ENCODE measurements around the gene RYR3.

DNA sequence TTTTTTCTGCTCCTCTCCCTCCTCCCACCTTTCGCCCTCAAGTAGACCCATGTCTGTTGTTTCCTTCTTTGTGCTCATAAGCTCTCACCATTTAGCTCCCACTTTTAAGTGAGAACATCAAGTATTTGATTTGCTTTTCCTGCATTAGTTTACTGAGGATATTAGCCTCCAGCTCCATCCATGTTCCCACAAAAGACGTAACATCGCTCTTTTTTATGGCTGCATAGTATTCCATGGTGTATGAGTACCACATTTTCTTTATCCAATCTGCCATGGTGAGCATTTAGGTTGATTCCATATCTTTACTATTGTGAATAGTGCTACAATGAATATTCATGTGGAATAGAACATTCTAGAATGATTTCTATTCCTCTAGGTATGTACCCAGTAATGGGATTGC, 178.6 kb downstream of the RYR3 start:
- TF ChIP-seq, protein P1, sequence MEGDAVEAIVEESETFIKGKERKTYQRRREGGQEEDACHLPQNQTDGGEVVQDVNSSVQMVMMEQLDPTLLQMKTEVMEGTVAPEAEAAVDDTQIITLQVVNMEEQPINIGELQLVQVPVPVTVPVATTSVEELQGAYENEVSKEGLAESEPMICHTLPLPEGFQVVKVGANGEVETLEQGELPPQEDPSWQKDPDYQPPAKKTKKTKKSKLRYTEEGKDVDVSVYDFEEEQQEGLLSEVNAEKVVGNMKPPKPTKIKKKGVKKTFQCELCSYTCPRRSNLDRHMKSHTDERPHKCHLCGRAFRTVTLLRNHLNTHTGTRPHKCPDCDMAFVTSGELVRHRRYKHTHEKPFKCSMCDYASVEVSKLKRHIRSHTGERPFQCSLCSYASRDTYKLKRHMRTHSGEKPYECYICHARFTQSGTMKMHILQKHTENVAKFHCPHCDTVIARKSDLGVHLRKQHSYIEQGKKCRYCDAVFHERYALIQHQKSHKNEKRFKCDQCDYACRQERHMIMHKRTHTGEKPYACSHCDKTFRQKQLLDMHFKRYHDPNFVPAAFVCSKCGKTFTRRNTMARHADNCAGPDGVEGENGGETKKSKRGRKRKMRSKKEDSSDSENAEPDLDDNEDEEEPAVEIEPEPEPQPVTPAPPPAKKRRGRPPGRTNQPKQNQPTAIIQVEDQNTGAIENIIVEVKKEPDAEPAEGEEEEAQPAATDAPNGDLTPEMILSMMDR (IDR thresholded peaks at IDR 0.05; ENCODE audit: low read length): no peak
- TF ChIP-seq EZH2phosphoT487 (IDR thresholded peaks at IDR 0.05; ENCODE audit: low read length) (no peak), EZH2 (optimal IDR thresholded peaks at IDR 0.05; ENCODE audit: low read depth, low read length) (no peak)
